SU-DHL-6 (cell line): ENCODE results near the gene ACE.

Source experiments
- H2AFZ ChIP-seq: fragments of 200-600 bp; sonication (generic); 2 replicates; pipeline ENCODE4 v1.6.1; 2014; ENCODE audit warnings: low read depth, mild to moderate bottlenecking, moderate library complexity, mixed read lengths, antibody characterized with exemption, low read length; ENCODE audit not compliant: severe bottlenecking
- H3F3A ChIP-seq: fragments of 200-600 bp; shearing (Covaris generic); 2 replicates; pipeline ENCODE4 v1.6.0; 2016; ENCODE audit warnings: antibody characterized with exemption, mild to moderate bottlenecking; ENCODE audit not compliant: insufficient read depth
- H3K27ac ChIP-seq: fragments of 200-600 bp; sonication (generic); 2 replicates; pipeline ENCODE4 v1.5.1; 2016; ENCODE audit warnings: low read depth, mild to moderate bottlenecking, low read length, moderate library complexity, mixed read lengths
- H3K27me3 ChIP-seq: fragments of 200-600 bp; sonication (generic), shearing (Covaris generic); 2 replicates; pipeline ENCODE4 v1.6.0; 2014; ENCODE audit warnings: mild to moderate bottlenecking, low read length
- H3K36me3 ChIP-seq: fragments of 200-600 bp; sonication (generic); 2 replicates; pipeline ENCODE4 v1.6.1; 2014; ENCODE audit warnings: mild to moderate bottlenecking, low read length, mixed read lengths
- H3K4me2 ChIP-seq: fragments of 300-600, 200-600 bp; shearing (Covaris generic), sonication (generic); 2 replicates; pipeline ENCODE4 v1.6.0; 2014; ENCODE audit warnings: low read length, low read depth, mild to moderate bottlenecking; ENCODE audit not compliant: poor library complexity, severe bottlenecking
- H3K4me3 ChIP-seq: fragments of 200-600 bp; sonication (generic); 2 replicates; pipeline ENCODE4 v1.5.1; 2014; ENCODE audit warnings: antibody characterized with exemption, low read length, mild to moderate bottlenecking, mixed read lengths; ENCODE audit not compliant: insufficient read depth, poor library complexity, severe bottlenecking
- H3K79me2 ChIP-seq: fragments of 200-600 bp; sonication (generic); 2 replicates; pipeline ENCODE4 v1.6.1; 2014; ENCODE audit warnings: mild to moderate bottlenecking, low read length, moderate library complexity; ENCODE audit not compliant: insufficient read depth
- H3K9ac ChIP-seq: fragments of 200-600 bp; sonication (generic); 2 replicates; pipeline ENCODE4 v1.7.0; 2014; ENCODE audit warnings: mild to moderate bottlenecking, low read length
- H3K9me2 ChIP-seq: fragments of 200-600 bp; sonication (generic); replicated peaks from 2 replicates; pipeline ENCODE4 v1.6.1; 2014; ENCODE audit warnings: low read length; ENCODE audit not compliant: insufficient read depth
- H3K9me3 ChIP-seq: fragments of 200-600 bp; sonication (generic); 2 replicates; pipeline ENCODE4 v1.6.1; 2014; ENCODE audit warnings: low read length, mixed read lengths; ENCODE audit not compliant: insufficient read depth
- H4K20me1 ChIP-seq: fragments of 200-600 bp; sonication (generic); 2 replicates; pipeline ENCODE4 v1.6.1; 2014; ENCODE audit warnings: low read depth, mild to moderate bottlenecking, antibody characterized with exemption, low read length, moderate library complexity, mixed read lengths
- CTCF ChIP-seq: fragments of 200-600 bp; sonication (generic); IDR thresholded peaks from one replicate; pipeline ENCODE4 v1.5.1; 2017; ENCODE audit warnings: antibody characterized with exemption, mild to moderate bottlenecking, low read length, moderate library complexity; ENCODE audit not compliant: insufficient read depth, poor library complexity, severe bottlenecking
- EZH2phosphoT487 ChIP-seq: fragments of 200-600 bp; sonication (generic), shearing (Covaris generic); conservative IDR thresholded peaks from 2 replicates; pipeline ENCODE4 v1.6.1; 2018; ENCODE audit warnings: mild to moderate bottlenecking, antibody characterized with exemption, low read length, moderate library complexity, mixed read lengths

ACE gene

GRCh38 chr17:63495491-63495890 lies 18.6 kb downstream of the ACE start:
- H3K4me3 ChIP-seq: no peak overlapping the region
- H2AFZ ChIP-seq: no peak overlapping the region
- no peaks in the 10 kb centered on the region for H3K9me2 ChIP-seq
- H4K20me1 ChIP-seq: no peaks in the 10 kb centered on the region
- TF ChIP-seq CTCF: no peak
- no peak for TF ChIP-seq EZH2phosphoT487
- H3K27me3 ChIP-seq: no peaks in the 10 kb centered on the region
- H3K9ac ChIP-seq: no peak overlapping the region
- H3K36me3 ChIP-seq: no peaks in the 10 kb centered on the region
- H3K9me3 ChIP-seq: no peaks in the 10 kb centered on the region
- H3K79me2 ChIP-seq: no peaks in the 10 kb centered on the region
- no peak overlapping the region for H3K27ac ChIP-seq
- no peak overlapping the region for H3K4me2 ChIP-seq
- H3F3A ChIP-seq: no peaks in the 10 kb centered on the region

GRCh38 chr17:63496177-63496576 lies 19.3 kb downstream of the ACE start:
- no peaks in the 10 kb centered on the region for H4K20me1 ChIP-seq
- H3K9me2 ChIP-seq: no peaks in the 10 kb centered on the region
- H3K9me3 ChIP-seq: no peaks in the 10 kb centered on the region
- no peak for TF ChIP-seq EZH2phosphoT487
- TF ChIP-seq CTCF: no peak
- H3K9ac ChIP-seq: no peak overlapping the region
- no peak overlapping the region for H3K4me3 ChIP-seq
- H3K4me2 ChIP-seq: no peak overlapping the region
- H2AFZ ChIP-seq: no peak overlapping the region
- no peaks in the 10 kb centered on the region for H3F3A ChIP-seq
- H3K27ac ChIP-seq: no peak overlapping the region
- H3K27me3 ChIP-seq: no peaks in the 10 kb centered on the region
- no peaks in the 10 kb centered on the region for H3K36me3 ChIP-seq
- no peaks in the 10 kb centered on the region for H3K79me2 ChIP-seq

GRCh38 chr17:63496663-63497400 lies 20.0 kb downstream of the ACE start:
- Histone ChIP-seq H3K9ac (no peak overlapping the region), H3F3A (no peaks in the 10 kb centered on the region), H3K4me2 (no peak overlapping the region), H2AFZ (no peak overlapping the region), H3K79me2 (no peaks in the 10 kb centered on the region), H3K9me3 (no peaks in the 10 kb centered on the region), H3K27ac (no peak overlapping the region), H4K20me1 (no peaks in the 10 kb centered on the region), H3K36me3 (no peaks in the 10 kb centered on the region), H3K4me3 (no peak overlapping the region), H3K9me2 (no peaks in the 10 kb centered on the region), H3K27me3 (no peaks in the 10 kb centered on the region)
- TF ChIP-seq EZH2phosphoT487: no peak
- TF ChIP-seq CTCF: no peak
